Hepatocyte (in vitro differentiated cells): ENCODE results near the gene PTAFR. TPM values are rescaled to one million over a fixed set of nuclear protein-coding genes. Genes with fewer than 3 reads are reported as not detected.
"Not testable (repeated sequence)": the region's sequence is repeated elsewhere in the genome, so short reads cannot be mapped to it uniquely, and the experiment has no call there.

Experiments
- DNase-seq: peaks from one replicate; pipeline ENCODE4 v3.0.0-alpha.2; 2016; ENCODE audit warnings: low spot score
- H2AFZ ChIP-seq: fragments of 200-600 bp; sonication (generic); 2 replicates; pipeline ENCODE4 v1.6.0; 2016; ENCODE audit warnings: antibody characterized with exemption, mild to moderate bottlenecking
- H3K27ac ChIP-seq: fragments of 200-600 bp; sonication (generic); 2 replicates; pipeline ENCODE4 v1.5.1; 2016; ENCODE audit warnings: mild to moderate bottlenecking
- H3K27me3 ChIP-seq: fragments of 200-600 bp; sonication (generic); 2 replicates; pipeline ENCODE4 v1.6.1; 2016
- H3K36me3 ChIP-seq: fragments of 200-600 bp; sonication (generic); replicated peaks from 2 replicates; pipeline ENCODE4 v1.5.1; 2016; ENCODE audit warnings: low read depth; ENCODE audit not compliant: insufficient read depth
- H3K4me1 ChIP-seq: fragments of 200-600 bp; sonication (generic); 2 replicates; pipeline ENCODE4 v1.5.1; 2016; ENCODE audit warnings: mild to moderate bottlenecking, moderate library complexity; ENCODE audit not compliant: insufficient read depth
- H3K4me2 ChIP-seq: fragments of 200-600 bp; sonication (generic); 2 replicates; pipeline ENCODE4 v1.6.0; 2016
- H3K4me3 ChIP-seq: fragments of 200-600 bp; sonication (generic); 2 replicates; pipeline ENCODE4 v1.5.1; 2016; ENCODE audit warnings: mild to moderate bottlenecking
- H3K79me2 ChIP-seq: fragments of 200-600 bp; sonication (generic); 2 replicates; pipeline ENCODE4 v1.6.0; 2017; ENCODE audit warnings: mild to moderate bottlenecking
- H3K9me2 ChIP-seq: fragments of 200-600 bp; sonication (generic); replicated peaks from 2 replicates; pipeline ENCODE4 v1.6.0; 2017; ENCODE audit warnings: mild to moderate bottlenecking; ENCODE audit not compliant: insufficient read depth
- H3K9me3 ChIP-seq: fragments of 200-600 bp; sonication (generic); 2 replicates; pipeline ENCODE4 v1.5.1; 2016; ENCODE audit warnings: low read depth, mild to moderate bottlenecking
- H4K20me1 ChIP-seq: fragments of 200-600 bp; sonication (generic); 2 replicates; pipeline ENCODE4 v1.6.0; 2016; ENCODE audit warnings: mild to moderate bottlenecking; ENCODE audit not compliant: insufficient read depth, poor library complexity, severe bottlenecking
- EZH2 ChIP-seq: fragments of 200-600 bp; sonication (generic); IDR thresholded peaks from 2 replicates; pipeline ENCODE4 v1.6.1; 2016; ENCODE audit warnings: antibody characterized with exemption, mild to moderate bottlenecking, borderline replicate concordance
- EZH2phosphoT487 ChIP-seq: fragments of 200-600 bp; sonication (generic); IDR thresholded peaks from one replicate; pipeline ENCODE4 v1.6.1; 2018; ENCODE audit warnings: antibody characterized with exemption, mild to moderate bottlenecking, low read depth, moderate library complexity; ENCODE audit not compliant: unreplicated experiment, severe bottlenecking
- WGBS: methylation state at CpG from one replicate; pipeline ENCODE4 v1.1.6; 2016; ENCODE audit warnings: low lambda C conversion rate; ENCODE audit errors: missing lambda C conversion rate; 5-methylcytosine and 5-hydroxymethylcytosine counted together
- polyA plus RNA-seq: library from polyadenylated mRNA; unstranded; fragments of >200 nt; fragmentation: Nextera tagmentation; extraction: Ambion mirVana; gene quantifications from 2 replicates; pipeline ENCODE4 v1.2.1, GENCODE V29; 2016
- total RNA-seq: library from RNA; depleted of rRNA; stranded (reverse); fragments of >200 nt; gene quantifications from 2 replicates; pipeline ENCODE4 v1.2.3, GENCODE V29; 2014
- TF ChIP-seq, protein P1 (sequence below): fragments of 200-600 bp; sonication (generic); IDR thresholded peaks from 2 replicates; pipeline ENCODE4 v1.5.1; 2016; ENCODE audit warnings: antibody characterized with exemption, mild to moderate bottlenecking; ENCODE audit not compliant: poor library complexity

Gene PTAFR
- total and polyA plus RNA-seq, 2 experiments from 2014 or later: 0.29 to 0.37 TPM

GRCh38 chr1:28144203-28145135 is 32.0 kb downstream of the PTAFR start:
- no peak overlapping the region for H3K27ac ChIP-seq
- H3K27me3 ChIP-seq: no peaks in the 10 kb centered on the region
- H3K9me2 ChIP-seq: no peaks in the 10 kb centered on the region
- no peaks in the 10 kb centered on the region for H3K36me3 ChIP-seq
- DNase-seq: no peak
- no peak overlapping the region for H2AFZ ChIP-seq
- no peak overlapping the region for H3K4me3 ChIP-seq
- no peak overlapping the region for H3K4me2 ChIP-seq
- H3K79me2 ChIP-seq: no peaks in the 10 kb centered on the region
- no peak for TF ChIP-seq EZH2
- no peak for TF ChIP-seq EZH2phosphoT487
- TF ChIP-seq, protein P1, sequence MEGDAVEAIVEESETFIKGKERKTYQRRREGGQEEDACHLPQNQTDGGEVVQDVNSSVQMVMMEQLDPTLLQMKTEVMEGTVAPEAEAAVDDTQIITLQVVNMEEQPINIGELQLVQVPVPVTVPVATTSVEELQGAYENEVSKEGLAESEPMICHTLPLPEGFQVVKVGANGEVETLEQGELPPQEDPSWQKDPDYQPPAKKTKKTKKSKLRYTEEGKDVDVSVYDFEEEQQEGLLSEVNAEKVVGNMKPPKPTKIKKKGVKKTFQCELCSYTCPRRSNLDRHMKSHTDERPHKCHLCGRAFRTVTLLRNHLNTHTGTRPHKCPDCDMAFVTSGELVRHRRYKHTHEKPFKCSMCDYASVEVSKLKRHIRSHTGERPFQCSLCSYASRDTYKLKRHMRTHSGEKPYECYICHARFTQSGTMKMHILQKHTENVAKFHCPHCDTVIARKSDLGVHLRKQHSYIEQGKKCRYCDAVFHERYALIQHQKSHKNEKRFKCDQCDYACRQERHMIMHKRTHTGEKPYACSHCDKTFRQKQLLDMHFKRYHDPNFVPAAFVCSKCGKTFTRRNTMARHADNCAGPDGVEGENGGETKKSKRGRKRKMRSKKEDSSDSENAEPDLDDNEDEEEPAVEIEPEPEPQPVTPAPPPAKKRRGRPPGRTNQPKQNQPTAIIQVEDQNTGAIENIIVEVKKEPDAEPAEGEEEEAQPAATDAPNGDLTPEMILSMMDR: no peak
- H4K20me1 ChIP-seq: no peaks in the 10 kb centered on the region
- WGBS: 75% methylated on average over 5 of the region's 5 CpGs
- H3K9me3 ChIP-seq: no peaks in the 10 kb centered on the region
- no peaks in the 10 kb centered on the region for H3K4me1 ChIP-seq

DNA sequence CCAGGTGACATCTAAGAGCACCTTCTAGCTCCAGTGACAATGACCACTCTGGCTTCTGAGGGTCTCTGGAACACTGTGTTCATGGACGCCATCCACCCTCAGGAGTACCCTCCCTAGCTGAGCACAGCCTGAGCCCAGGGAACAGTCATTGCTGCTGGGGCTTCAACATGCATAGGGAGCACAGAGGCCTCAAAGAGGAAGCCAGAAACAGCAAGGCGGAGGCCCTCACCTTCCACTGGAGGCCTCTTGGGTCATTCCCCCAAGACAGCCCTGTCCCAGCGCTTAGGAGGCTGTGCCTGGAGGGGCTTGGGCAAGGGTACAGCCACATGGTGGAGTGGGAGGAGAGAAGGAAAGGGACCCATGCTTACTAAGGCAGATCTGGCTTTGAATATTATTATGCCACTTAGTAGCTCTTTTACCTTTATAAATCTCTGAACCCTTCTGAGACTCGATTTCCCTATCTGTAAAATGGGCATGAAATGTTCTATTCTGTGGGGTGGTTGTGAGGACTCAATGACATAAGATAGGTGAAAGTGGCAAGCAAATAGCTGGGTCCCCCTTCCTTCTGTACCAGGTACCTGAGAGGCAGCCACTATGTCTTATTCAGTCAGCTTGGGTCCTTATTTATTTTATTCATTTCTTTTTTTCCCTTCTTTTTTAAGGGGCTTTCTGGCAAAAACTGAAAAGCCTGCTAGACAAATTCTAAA is 32.8 kb downstream of the PTAFR start:
- Histone ChIP-seq H3K4me1 (no peaks in the 10 kb centered on the region), H3K79me2 (no peaks in the 10 kb centered on the region), H3K36me3 (no peaks in the 10 kb centered on the region), H3K27ac (no peak overlapping the region), H3K9me3 (no peaks in the 10 kb centered on the region), H2AFZ (no peak overlapping the region), H3K27me3 (no peaks in the 10 kb centered on the region), H4K20me1 (no peaks in the 10 kb centered on the region), H3K9me2 (no peaks in the 10 kb centered on the region), H3K4me3 (no peak overlapping the region), H3K4me2 (no peak overlapping the region)
- DNase-seq: no peak
- WGBS: 95% methylated on average over 4 of the region's 4 CpGs
- TF ChIP-seq EZH2: no peak
- TF ChIP-seq, protein P1: no peak
- TF ChIP-seq EZH2phosphoT487: no peak

- DNase-seq: no peak
- H3K4me3 ChIP-seq: no peak overlapping the region
- 89% methylated on average over 2 of the region's 2 CpGs for WGBS
- no peaks in the 10 kb centered on the region for H3K36me3 ChIP-seq
- H2AFZ ChIP-seq: no peak overlapping the region
- no peaks in the 10 kb centered on the region for H3K9me3 ChIP-seq
- no peaks in the 10 kb centered on the region for H3K27me3 ChIP-seq
- no peaks in the 10 kb centered on the region for H3K9me2 ChIP-seq
- H3K4me1 ChIP-seq: no peaks in the 10 kb centered on the region
- TF ChIP-seq EZH2phosphoT487: no peak
- TF ChIP-seq, protein P1: no peak
- TF ChIP-seq EZH2: no peak
- no peak overlapping the region for H3K4me2 ChIP-seq
- H3K79me2 ChIP-seq: no peaks in the 10 kb centered on the region
- no peaks in the 10 kb centered on the region for H4K20me1 ChIP-seq
- no peak overlapping the region for H3K27ac ChIP-seq
Observed at GRCh38 chr1:28141685-28142084, 34.8 kb downstream of the PTAFR start.

DNA sequence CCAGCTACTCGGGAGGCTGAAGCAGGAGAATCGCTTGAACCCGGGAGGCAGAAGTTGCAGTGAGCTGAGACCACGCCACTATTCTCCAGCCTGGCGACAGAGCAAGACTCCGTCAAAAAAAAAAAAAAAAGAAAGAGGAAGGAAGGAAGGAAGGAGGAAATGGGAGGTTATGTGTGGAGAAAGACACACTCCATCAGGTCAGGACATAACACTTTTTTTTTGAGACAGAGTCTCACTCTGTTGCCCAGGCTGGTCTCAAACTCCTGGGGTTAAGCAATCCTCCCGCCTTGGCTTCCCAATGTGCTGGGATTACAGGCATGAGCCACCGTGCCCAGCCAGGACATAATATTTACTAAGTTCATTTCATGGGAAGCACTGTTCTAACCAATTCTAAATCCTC is 36.6 kb downstream of the PTAFR start:
- H3K27ac ChIP-seq, H3K36me3 ChIP-seq, H4K20me1 ChIP-seq, H3K4me1 ChIP-seq, H3K79me2 ChIP-seq, H3K4me3 ChIP-seq, H3K27me3 ChIP-seq, DNase-seq, H2AFZ ChIP-seq, H3K9me3 ChIP-seq, H3K9me2 ChIP-seq, H3K4me2 ChIP-seq: not testable (repeated sequence)
- WGBS: 94% methylated on average over 3 of the region's 8 CpGs
